ENCODE data around the gene EXOC3.

Gene EXOC3

GRCh38 chr5:488241-488640 lies 45.3 kb downstream of the EXOC3 start:
- DNase-seq (ENCODE audit: low spot score) = no peak

GRCh38 chr5:488744-489688 lies 46.0 kb downstream of the EXOC3 start:
- DNase-seq (ENCODE audit: low spot score) = no peak

GRCh38 chr5:489689-490080 lies 46.7 kb downstream of the EXOC3 start:
- no peak for DNase-seq (ENCODE audit: low spot score)

GRCh38 chr5:490116-491106 lies 47.4 kb downstream of the EXOC3 start:
- no peak for DNase-seq (ENCODE audit: low spot score)

GRCh38 chr5:491119-491855 lies 48.3 kb downstream of the EXOC3 start:
- DNase-seq (ENCODE audit: low spot score) = no peak

GRCh38 chr5:491856-492155 lies 48.8 kb downstream of the EXOC3 start:
- no peak for DNase-seq (ENCODE audit: low spot score)

GRCh38 chr5:492314-492893 lies 49.4 kb downstream of the EXOC3 start:
- DNase-seq (ENCODE audit: low spot score) = no peak

- DNase-seq (ENCODE audit: low spot score) = no peak
Measured at GRCh38 chr5:493119-493701, 50.2 kb downstream of the EXOC3 start.

GRCh38 chr5:493758-494157 lies 50.8 kb downstream of the EXOC3 start:
- DNase-seq (ENCODE audit: low spot score) = no peak

GRCh38 chr5:494667-495255 lies 51.8 kb downstream of the EXOC3 start:
- DNase-seq (ENCODE audit: low spot score) = no peak

- no peak for DNase-seq (ENCODE audit: low spot score)
Measured at GRCh38 chr5:496028-496427, 53.1 kb downstream of the EXOC3 start.

DNA sequence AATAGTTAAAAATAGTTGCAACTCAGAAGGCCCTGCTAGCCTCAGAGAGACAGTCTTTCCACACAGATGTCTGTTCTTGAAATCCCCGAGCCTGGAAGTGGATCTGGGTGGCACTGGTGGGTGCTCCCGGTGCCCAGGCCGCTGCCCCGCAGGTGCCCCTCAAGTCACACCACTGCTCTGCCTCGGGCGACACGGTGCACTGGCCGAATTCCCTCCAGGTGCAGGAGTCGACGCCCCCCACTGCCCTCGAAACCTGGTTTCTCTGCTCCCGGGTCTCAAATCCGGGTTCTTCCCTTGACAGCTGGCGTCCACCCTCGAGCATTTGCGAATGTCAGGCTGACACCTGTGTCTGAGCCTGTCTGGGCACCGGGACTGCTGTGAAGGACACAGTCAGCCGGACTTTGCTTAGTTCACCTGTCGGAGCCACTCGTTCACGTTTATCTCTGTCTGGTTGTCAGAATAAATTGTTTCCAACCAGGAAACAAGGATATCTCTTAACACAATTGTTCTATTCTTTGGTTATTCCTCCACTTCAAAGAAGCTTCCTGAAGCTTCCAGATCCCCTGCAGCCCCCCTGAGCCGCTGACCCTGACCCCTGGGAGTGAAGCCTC lies 54.2 kb downstream of the EXOC3 start:
- no peak for DNase-seq (ENCODE audit: low spot score)

DNA sequence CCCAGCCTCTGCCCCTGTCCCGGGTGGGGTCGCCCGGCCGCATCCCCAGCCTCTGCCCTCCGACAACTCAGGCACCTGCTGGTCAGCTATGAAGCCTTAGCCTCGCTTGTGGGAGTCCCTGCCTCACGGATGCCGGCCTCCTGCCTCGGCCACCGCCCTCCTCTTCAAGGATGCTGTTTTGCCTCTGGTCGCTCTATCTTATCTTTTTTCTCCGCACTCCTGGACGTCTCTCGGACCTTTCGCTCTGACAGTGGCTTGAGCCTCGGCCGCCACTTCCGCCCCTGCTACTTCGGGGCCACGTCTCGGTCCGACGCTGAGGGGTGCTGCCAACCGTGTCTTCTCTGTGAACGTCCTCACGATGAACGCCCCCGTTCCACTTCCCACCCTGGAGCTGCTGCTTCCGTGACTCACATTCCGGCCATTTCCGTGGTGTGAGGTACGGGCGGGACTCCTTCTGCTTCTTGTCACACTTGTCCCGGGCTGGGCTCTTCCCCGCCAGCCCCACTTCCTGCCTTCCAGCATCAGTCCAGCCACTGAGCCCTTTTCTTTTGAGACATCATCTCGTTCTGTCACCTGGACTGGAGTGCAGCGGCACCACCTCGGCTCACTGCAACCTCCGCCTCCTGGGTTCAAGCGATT lies 55.0 kb downstream of the EXOC3 start:
- DNase-seq (ENCODE audit: low spot score) = no peak

GRCh38 chr5:499233-500209 lies 56.5 kb downstream of the EXOC3 start:
- no peak for DNase-seq (ENCODE audit: low spot score)

DNA sequence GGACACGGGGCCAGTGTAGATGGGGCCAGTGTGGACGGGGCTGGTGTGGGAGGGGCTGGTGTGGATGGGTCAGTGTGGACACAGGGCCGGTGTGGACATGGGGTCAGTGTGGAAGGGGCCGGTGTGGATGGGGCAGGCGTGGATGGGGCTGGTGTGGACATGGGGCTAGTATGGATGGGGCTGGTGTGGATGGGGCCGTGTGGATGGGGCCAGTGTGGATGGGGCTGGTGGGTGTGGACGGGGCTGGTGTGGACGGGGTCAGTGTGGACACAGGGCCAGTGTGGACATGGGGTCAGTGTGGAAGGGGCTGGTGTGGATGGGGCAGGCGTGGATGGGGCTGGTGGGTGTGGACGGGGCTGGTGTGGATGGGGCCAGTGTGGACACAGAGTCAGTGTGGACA lies 57.5 kb downstream of the EXOC3 start:
- no peak for DNase-seq (ENCODE audit: low spot score)

GRCh38 chr5:501105-501830 lies 58.3 kb downstream of the EXOC3 start:
- no peak for DNase-seq (ENCODE audit: low spot score)

- no peak for DNase-seq (ENCODE audit: low spot score)
Measured at GRCh38 chr5:501831-502184, 58.8 kb downstream of the EXOC3 start.

GRCh38 chr5:502325-503079 lies 59.5 kb downstream of the EXOC3 start:
- DNase-seq (ENCODE audit: low spot score) = no peak

Data from CD4-positive, alpha-beta T cell treated with Interleukin-2 at 100 ng/mL for 4 hours (primary cell).